T-helper 2 cell treated with Interferon-gamma antibody and Interleukin-4, amounts not matched to agents 100 ng/mL and 5 ng/mL, for 36 hours (primary cell): Measurements from ENCODE around the gene RASA1. TPM values are rescaled to one million over a fixed set of nuclear protein-coding genes. Genes with fewer than 3 reads are reported as not detected.
"Not testable (repeated sequence)": the region's sequence is repeated elsewhere in the genome, so short reads cannot be mapped to it uniquely, and the experiment has no call there.

ENCODE experiments used
- intact Hi-C: fragments of 100-400 bp; cut with micrococcal nuclease; formaldehyde crosslinking; loops from one replicate; pipeline ENCODE4 v1.15.1; 2023
- total RNA-seq: library from RNA; stranded (reverse); gene quantifications from 2 replicates; pipeline ENCODE4 v1.2.3, GENCODE V29; 2022

Gene RASA1
- total RNA-seq = 23.3 and 23.9 TPM in 2 replicates

- intact Hi-C loops = loop anchor here (1.0 to 5.0 kb wide), 8 partner anchors 15 to 650 kb away; partner anchors contain the start of genes CCNH and COX7C
These were observed at the start of gene RASA1 for GRCh38 chr5:87267574-87268125. TSS of gene RASA1 (plus strand) at chr5:87267883. CDS start at chr5:87268452, 569 bp downstream.

GRCh38 chr5:87229780-87230179 is 37.9 kb upstream of the RASA1 start:
- intact Hi-C loops = no loop called here

DNA sequence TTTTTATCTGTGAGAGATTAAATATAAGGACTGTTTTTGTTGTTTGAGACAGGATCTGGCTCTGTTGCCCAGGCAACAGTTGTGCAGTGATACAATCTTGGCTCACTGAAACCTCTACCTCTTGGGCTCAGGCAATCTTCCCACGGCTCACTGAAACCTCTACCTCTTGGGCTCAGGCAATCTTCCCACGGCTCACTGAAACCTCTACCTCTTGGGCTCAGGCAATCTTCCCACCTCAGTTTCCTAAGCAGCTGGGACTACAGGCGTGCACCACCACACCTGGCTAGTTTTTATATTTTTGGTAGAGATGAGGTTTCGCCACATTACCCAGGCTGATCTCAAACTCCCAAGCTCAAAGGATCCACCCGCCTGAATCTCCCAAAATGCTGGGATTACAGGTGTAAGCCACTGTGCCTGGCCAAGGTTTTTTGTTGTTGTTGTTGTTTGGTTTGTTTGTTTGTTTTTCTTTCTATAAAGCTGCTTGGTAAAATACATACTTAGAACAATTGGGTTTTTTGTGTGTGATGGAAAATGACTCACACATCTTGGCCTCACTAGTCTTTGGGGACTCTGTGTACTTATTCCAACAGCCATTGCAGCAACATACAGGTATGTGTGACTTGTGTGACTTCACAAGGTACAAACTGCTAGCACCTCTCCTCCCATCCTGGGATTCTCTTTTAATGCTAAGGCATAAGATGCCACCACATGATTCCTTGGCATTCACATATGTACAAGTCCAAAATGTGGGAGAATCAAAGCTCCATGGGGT is 36.5 kb upstream of the RASA1 start:
- intact Hi-C loops = no loop called here

GRCh38 chr5:87233143-87233542 is 34.5 kb upstream of the RASA1 start:
- intact Hi-C loops = no loop called here

GRCh38 chr5:87241555-87241954 is 26.1 kb upstream of the RASA1 start:
- intact Hi-C loops = no loop called here

GRCh38 chr5:87242242-87242641 is 25.4 kb upstream of the RASA1 start:
- intact Hi-C loops = no loop called here

DNA sequence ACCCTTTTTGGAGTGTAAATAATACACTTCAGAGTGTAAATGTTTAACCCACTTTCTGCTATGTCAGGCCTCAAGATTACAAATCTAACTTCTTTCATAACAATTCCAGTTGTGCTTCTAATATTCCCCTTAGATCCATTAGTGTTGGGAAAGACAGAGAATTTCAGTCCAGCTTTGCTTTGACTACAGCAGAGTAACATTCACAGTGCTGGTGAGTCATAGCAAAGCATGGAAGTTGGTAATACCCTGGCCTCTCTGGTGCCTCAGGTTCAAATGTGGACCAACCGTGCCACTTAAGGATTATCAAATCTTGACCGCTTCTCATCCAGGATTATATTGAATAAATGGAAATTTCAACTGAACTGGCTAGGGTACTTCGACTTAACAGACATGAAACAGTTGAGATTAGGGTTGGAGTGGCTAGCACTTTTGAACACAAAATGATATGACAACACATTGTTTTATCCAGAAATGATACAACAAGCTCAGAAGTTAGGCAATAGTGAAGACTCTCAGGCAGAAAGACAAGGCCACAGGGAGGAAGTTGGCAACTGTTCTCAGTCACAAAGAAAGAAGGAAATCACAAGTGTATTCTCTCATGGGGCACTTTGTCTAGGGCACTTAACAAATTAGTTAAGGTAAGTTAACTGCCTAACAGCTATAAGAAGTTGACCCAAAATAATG is 24.4 kb upstream of the RASA1 start:
- intact Hi-C loops = no loop called here

DNA sequence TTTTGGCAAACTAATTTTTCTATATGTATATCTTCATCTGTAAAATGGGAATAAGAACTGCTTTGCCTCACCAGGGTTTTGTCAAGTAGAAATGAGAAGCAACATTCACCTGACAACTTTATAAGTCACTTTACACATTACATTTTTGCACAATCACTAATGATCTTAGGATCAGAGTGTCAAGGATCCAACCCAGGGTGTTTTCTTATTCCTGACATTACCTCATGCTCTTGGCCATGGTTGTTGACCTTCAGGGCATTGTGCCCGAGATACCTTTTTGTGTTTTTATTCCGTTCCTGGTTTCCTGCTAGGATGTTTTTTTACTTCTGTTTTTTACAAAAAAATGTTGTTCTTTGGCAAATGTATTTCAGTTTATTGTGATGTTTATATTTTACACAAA is 22.2 kb upstream of the RASA1 start:
- intact Hi-C loops = no loop called here

DNA sequence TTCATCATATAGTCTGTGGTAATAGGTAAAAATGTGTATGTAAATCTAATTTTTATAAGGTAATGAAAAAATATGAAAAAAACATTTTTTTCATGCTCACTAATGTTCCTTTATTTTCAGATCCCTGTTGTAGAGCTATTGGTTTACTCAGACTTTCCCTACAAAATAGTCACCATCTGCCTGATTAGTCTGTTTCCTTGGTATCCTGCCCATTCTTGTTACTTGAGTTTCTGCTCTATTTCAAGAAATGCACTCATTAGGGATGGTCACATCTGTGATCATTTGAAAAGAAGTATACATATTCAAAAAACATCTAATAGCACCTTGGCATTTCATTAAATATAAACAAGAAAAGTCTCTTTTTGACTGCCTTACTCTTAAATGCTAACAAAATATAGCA is 21.6 kb upstream of the RASA1 start:
- intact Hi-C loops = no loop called here

DNA sequence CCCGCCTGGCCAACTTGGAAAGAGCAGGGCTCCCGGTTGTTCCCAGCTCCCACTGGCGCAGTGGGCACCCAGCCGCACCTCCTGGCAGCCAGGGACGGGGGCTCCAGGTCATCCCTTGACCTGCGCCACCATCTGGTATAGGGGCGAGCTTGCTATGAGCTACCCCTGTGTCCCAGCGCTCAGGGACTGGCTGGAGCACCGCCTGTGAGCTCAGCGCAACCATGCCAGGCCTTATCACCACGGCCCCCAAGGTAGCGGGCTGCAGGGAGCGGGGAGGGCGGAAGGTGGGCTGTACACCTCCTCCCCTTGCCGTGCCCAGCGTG is 15.4 kb upstream of the RASA1 start:
- intact Hi-C loops = no loop called here

GRCh38 chr5:87254035-87254434 is 13.6 kb upstream of the RASA1 start:
- intact Hi-C loops = no loop called here

GRCh38 chr5:87258507-87258906 is 9.2 kb upstream of the RASA1 start:
- intact Hi-C loops = no loop called here

- intact Hi-C loops = no loop called here
These were observed 7.0 kb upstream of the RASA1 start for GRCh38 chr5:87260604-87261192.

- intact Hi-C loops = no loop called here
These were observed 4.2 kb upstream of the RASA1 start for GRCh38 chr5:87263498-87263897.

- intact Hi-C loops = loop anchor here (5.0 kb wide), 3 partner anchors 35 to 650 kb away; partner anchors contain the start of gene COX7C
These were observed 639 bp upstream of the RASA1 start for GRCh38 chr5:87266914-87267573.

- intact Hi-C loops = loop anchor here (1.0 to 5.0 kb wide), 8 partner anchors 14 to 651 kb away; partner anchors contain the start of genes CCNH and COX7C
These were observed 665 bp downstream of the RASA1 start for GRCh38 chr5:87268126-87268969.

DNA sequence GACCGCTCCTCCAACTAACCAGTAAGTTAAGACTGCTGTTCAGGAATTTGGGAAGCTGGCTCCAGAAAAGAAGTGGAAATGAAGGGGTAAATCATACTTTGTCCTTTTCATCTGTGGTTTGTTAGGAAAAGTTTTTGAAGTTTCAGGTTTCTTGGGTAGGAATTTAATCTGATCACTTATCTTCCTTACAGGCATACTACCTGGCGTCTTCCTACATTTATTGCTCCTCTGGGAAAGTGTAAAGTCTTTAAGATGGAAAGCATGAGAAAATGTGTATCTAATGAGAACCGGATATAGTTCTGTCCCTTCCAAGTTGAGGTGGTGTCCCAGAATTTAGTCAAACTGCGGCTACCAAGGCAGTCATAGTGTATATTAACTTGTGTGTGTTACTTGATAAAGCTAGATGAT is 1.3 kb downstream of the RASA1 start:
- intact Hi-C loops = loop anchor here (1.0 to 5.0 kb wide), 8 partner anchors 13 to 652 kb away; partner anchors contain the start of genes CCNH and COX7C

- intact Hi-C loops = not testable (repeated sequence)
These were observed 3.2 kb downstream of the RASA1 start for GRCh38 chr5:87270888-87271287.

- intact Hi-C loops = no loop called here
These were observed 9.0 kb downstream of the RASA1 start for GRCh38 chr5:87276655-87277054.

- intact Hi-C loops = no loop called here
These were observed 9.7 kb downstream of the RASA1 start for GRCh38 chr5:87277279-87277835.
